Upper lobe of left lung (tissue), 6 donors: Measurements from ENCODE around the gene DPP3. TPM values are rescaled to one million over a fixed set of nuclear protein-coding genes. Genes with fewer than 3 reads are reported as not detected.

ENCODE experiments used
- ATAC-seq, 2 donors: fragments of 200-7000 bp; cut with Tn5 transposase; one replicate each; pipeline ENCODE4 v1.9.1; 2022; ENCODE audit warnings: mild to moderate bottlenecking in 2 of 2, moderate library complexity in 2 of 2; ENCODE audit not compliant: low FRiP score in 2 of 2
- DNase-seq, 2 donors: peaks; one replicate each; pipeline ENCODE4 v3.0.0-alpha.2; 2019 to 2020
- H3K27ac ChIP-seq, 4 donors: fragments of 200-600 bp; sonication (generic); one replicate each; pipeline ENCODE4 v1.5.1; 2016 to 2019
- H3K27me3 ChIP-seq, 4 donors: fragments of 200-600 bp; sonication (generic); one replicate each; pipeline ENCODE4 v1.5.1; 2017 to 2019
- H3K36me3 ChIP-seq, 4 donors: fragments of 200-600 bp; sonication (generic); one replicate each; pipeline ENCODE4 v1.5.1; 2016 to 2019
- H3K4me1 ChIP-seq, 4 donors: fragments of 200-600 bp; sonication (generic); one replicate each; pipeline ENCODE4 v1.5.1; 2018 to 2019
- H3K4me3 ChIP-seq, 4 donors: fragments of 200-600 bp; sonication (generic); one replicate each; pipeline ENCODE4 v1.5.1; 2017 to 2019; ENCODE audit warnings: mild to moderate bottlenecking in 2 of 4, moderate library complexity in 1 of 4
- H3K9me3 ChIP-seq, 4 donors: fragments of 200-600 bp; sonication (generic); one replicate each; pipeline ENCODE4 v1.5.1; 2018 to 2019
- EP300 ChIP-seq, 4 donors: sonication (generic); formaldehyde crosslinking; IDR thresholded peaks; one replicate each; pipeline ENCODE4 v1.5.1; 2017; ENCODE audit warnings: antibody characterized with exemption in 4 of 4, control low read depth in 2 of 4
- POLR2A ChIP-seq, 4 donors: fragments of 450-650 bp; IDR thresholded peaks; one replicate each; pipeline ENCODE4 v1.5.1; 2016 to 2017; ENCODE audit warnings: antibody characterized with exemption in 4 of 4, mild to moderate bottlenecking in 2 of 4
- POLR2AphosphoS5 ChIP-seq, 2 donors: sonication (generic); formaldehyde crosslinking; IDR thresholded peaks; one replicate each; pipeline ENCODE4 v1.5.1; 2017; ENCODE audit warnings: antibody characterized with exemption in 2 of 2
- WGBS, 2 donors: methylation state at CpG; one replicate each; pipeline ENCODE4 v1.1.5; 2017 to 2018; 5-methylcytosine and 5-hydroxymethylcytosine counted together
- small RNA-seq, 4 donors: library from RNA; depleted of rRNA; stranded (forward); fragments of <200 nt; gene quantifications; one replicate each; pipeline ENCODE3, GENCODE V24; 2016
- total RNA-seq, 6 donors: library from RNA; depleted of rRNA in 4 of 6; stranded (reverse); fragments of >200 nt in 4 of 6; gene quantifications; one replicate each; pipeline versions ENCODE4 v1.1.0 to v1.2.1, GENCODE V29; 2016 to 2021
- TF ChIP-seq, protein P1 (sequence below), 6 experiments: fragments of 450-650 bp in 4 of 6; fragments of 200-600 bp in 2 of 6; sonication (generic) in 2 of 6; IDR thresholded peaks; one replicate each; pipeline ENCODE4 v1.5.1; 2016 to 2019; ENCODE audit warnings: antibody characterized with exemption in 6 of 6
- donor health status: DM: no; HTN: no; CAD: no; lungs with moderate emphysema.
- donor health status: DM: no; HTN: yes; CAD: no; lungs with severe emphysema.

Gene DPP3
- total RNA-seq, 6 donors from 2014 or later: 19.3 to 79.6 (median 44.9) TPM

DNA sequence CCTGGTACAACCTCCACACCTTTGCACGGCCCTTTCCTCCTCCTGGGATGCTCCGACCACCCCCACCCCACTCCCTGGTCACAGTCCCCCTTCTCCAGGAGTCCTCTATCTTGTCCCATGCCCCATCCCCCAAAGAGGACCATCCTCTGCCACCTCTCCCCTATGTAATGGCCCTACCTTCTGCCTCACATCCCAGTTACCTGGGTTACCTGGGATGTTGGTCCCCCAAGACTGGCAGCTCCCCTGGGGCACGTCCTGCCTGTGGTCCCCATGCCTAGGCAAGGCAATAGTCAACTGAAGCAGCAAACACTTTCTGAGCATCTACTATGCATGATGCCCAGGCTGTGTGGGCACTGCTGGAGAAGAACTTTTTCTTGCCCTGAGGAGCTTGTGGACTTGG is 75.2 kb downstream of the DPP3 start:
- Histone ChIP-seq H3K9me3 (no peaks in the 10 kb centered on the region), H3K4me3 (no peak overlapping the region), H3K36me3 (no peaks in the 10 kb centered on the region), H3K27ac (no peak overlapping the region), H3K4me1 (peaks cover 8 to 11% (median 9%) of the 10 kb centered on the region in 4 donors), H3K27me3 (no peaks in the 10 kb centered on the region)
- no peak for ATAC-seq
- TF ChIP-seq POLR2A (IDR thresholded peaks at IDR 0.05) (no peak), EP300 (IDR thresholded peaks at IDR 0.05) (no peak), POLR2AphosphoS5 (IDR thresholded peaks at IDR 0.05) (no peak)
- TF ChIP-seq, protein P1, sequence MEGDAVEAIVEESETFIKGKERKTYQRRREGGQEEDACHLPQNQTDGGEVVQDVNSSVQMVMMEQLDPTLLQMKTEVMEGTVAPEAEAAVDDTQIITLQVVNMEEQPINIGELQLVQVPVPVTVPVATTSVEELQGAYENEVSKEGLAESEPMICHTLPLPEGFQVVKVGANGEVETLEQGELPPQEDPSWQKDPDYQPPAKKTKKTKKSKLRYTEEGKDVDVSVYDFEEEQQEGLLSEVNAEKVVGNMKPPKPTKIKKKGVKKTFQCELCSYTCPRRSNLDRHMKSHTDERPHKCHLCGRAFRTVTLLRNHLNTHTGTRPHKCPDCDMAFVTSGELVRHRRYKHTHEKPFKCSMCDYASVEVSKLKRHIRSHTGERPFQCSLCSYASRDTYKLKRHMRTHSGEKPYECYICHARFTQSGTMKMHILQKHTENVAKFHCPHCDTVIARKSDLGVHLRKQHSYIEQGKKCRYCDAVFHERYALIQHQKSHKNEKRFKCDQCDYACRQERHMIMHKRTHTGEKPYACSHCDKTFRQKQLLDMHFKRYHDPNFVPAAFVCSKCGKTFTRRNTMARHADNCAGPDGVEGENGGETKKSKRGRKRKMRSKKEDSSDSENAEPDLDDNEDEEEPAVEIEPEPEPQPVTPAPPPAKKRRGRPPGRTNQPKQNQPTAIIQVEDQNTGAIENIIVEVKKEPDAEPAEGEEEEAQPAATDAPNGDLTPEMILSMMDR (IDR thresholded peaks at IDR 0.05): no peak
- no peak for DNase-seq
- WGBS, 2 donors: 68 to 71% methylated on average over 3 of the region's 3 CpGs

- Histone ChIP-seq H3K9me3 (no peaks in the 10 kb centered on the region), H3K36me3 (no peaks in the 10 kb centered on the region), H3K27ac (no peak overlapping the region), H3K27me3 (no peaks in the 10 kb centered on the region), H3K4me1 (peaks cover 8 to 11% (median 9%) of the 10 kb centered on the region in 4 donors), H3K4me3 (no peak overlapping the region)
- DNase-seq (no peak), ATAC-seq (no peak)
- 70 to 82% methylated on average over 5 to 7 of the region's 7 CpGs for WGBS, 2 donors
- TF ChIP-seq POLR2A (IDR thresholded peaks at IDR 0.05): no peak
- TF ChIP-seq EP300 (IDR thresholded peaks at IDR 0.05): no peak
- no peak for TF ChIP-seq POLR2AphosphoS5 (IDR thresholded peaks at IDR 0.05)
- TF ChIP-seq, protein P1 (IDR thresholded peaks at IDR 0.05): no peak
Observed at GRCh38 chr11:66556086-66556485, 75.9 kb downstream of the DPP3 start.

DNA sequence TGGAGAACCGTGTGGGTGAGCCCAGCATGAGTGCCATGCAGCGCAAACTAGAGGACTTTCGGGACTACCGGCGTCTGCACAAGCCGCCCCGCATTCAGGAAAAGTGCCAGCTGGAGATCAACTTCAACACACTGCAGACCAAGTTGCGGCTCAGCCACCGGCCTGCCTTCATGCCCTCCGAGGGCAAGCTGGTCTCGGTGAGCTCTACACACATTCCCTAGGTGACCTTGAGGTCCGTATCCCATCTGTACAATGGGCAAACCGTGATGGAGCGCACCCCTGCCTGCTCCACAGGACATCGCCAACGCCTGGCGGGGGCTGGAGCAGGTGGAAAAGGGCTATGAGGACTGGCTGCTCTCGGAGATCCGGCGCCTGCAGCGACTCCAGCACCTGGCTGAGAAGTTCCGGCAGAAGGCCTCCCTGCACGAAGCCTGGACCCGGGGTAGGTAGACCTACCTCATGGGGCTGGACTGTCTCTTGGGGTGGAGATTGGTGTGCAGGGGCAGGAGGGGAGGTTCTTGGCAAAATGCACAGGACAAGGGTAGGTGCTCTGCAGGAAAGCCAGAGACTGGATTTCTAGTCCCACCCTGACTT is 77.6 kb downstream of the DPP3 start:
- H3K4me3 ChIP-seq: no peak overlapping the region
- TF ChIP-seq POLR2A (IDR thresholded peaks at IDR 0.05) (no peak), EP300 (IDR thresholded peaks at IDR 0.05) (no peak), POLR2AphosphoS5 (IDR thresholded peaks at IDR 0.05) (no peak)
- TF ChIP-seq, protein P1 (IDR thresholded peaks at IDR 0.05): no peak
- 95% methylated on average over 24 of the region's 24 CpGs; no CpG with 5 or more reads in 1 of the 2 donors for whole genome bisulfite sequencing, 2 donors
- no peaks in the 10 kb centered on the region for H3K27me3 ChIP-seq
- peak in 1 of 2 donors; percentile 71 for DNase-seq
- H3K9me3 ChIP-seq: no peaks in the 10 kb centered on the region
- no peak overlapping the region for H3K27ac ChIP-seq
- peaks cover 8 to 11% (median 9%) of the 10 kb centered on the region in 4 donors for H3K4me1 ChIP-seq
- no peak for ATAC-seq
- no peaks in the 10 kb centered on the region for H3K36me3 ChIP-seq

Small RNA genes lying within 50 kb of the gene (small RNA-seq; reads per million reads assigned to genes)
- gene RF00416: 0 reads per million in 4 donors

Other genes with a start within 250 kb of the DPP3 start
- gene KLC2, start 222.7 kb upstream of the DPP3 start, total RNA-seq: 10 to 100 TPM; 24.1 to 41.0 (median 34.4) TPM
- 100 to 1,000 TPM in 5 of 6 donors, 10 to 100 TPM in 1; 34.6 to 173 (median 122) TPM for gene RAB1B, start 211.8 kb upstream of the DPP3 start, total RNA-seq
- gene CNIH2, start 202.3 kb upstream of the DPP3 start, total RNA-seq: 1 to 10 TPM in 4 of 6 donors, not detected in 2; 1.4 to 2.0 (median 1.6) TPM
- 100 to 1,000 TPM in 1 of 6 donors, 10 to 100 TPM in 5; 25.1 to 107 (median 68.2) TPM for gene YIF1A, start 191.3 kb upstream of the DPP3 start, total RNA-seq
- gene TMEM151A, start 188.5 kb upstream of the DPP3 start, total RNA-seq: 1 to 10 TPM in 1 of 6 donors, under 1 TPM in 1, not detected in 4; 0.29 to 1.9 TPM
- gene CD248, start 163.4 kb upstream of the DPP3 start, total RNA-seq: 10 to 100 TPM in 2 of 6 donors, 1 to 10 TPM in 3, under 1 TPM in 1; 0.59 to 85.6 (median 6.5) TPM
- gene RIN1, start 144.0 kb upstream of the DPP3 start, total RNA-seq: 10 to 100 TPM in 1 of 6 donors, 1 to 10 TPM in 5; 5.2 to 19.0 (median 8.9) TPM
- gene BRMS1, start 135.3 kb upstream of the DPP3 start, total RNA-seq: 10 to 100 TPM; 34.8 to 63.8 (median 37.1) TPM
- gene B4GAT1, start 132.8 kb upstream of the DPP3 start, total RNA-seq: 10 to 100 TPM; 15.7 to 48.9 (median 27.4) TPM
- gene SLC29A2, start 108.7 kb upstream of the DPP3 start, total RNA-seq: 10 to 100 TPM in 5 of 6 donors, 1 to 10 TPM in 1; 8.3 to 20.5 (median 13.1) TPM
- gene NPAS4, start 59.4 kb upstream of the DPP3 start, total RNA-seq: not detected
- 10 to 100 TPM; 25.3 to 44.8 (median 33.0) TPM for gene MRPL11, start 41.6 kb upstream of the DPP3 start, total RNA-seq
- gene PELI3, start 13.5 kb upstream of the DPP3 start, total RNA-seq: 10 to 100 TPM; 14.9 to 19.6 (median 16.9) TPM
- gene BBS1, start 30.2 kb downstream of the DPP3 start, total RNA-seq: 100 to 1,000 TPM in 1 of 6 donors, 10 to 100 TPM in 5; 26.0 to 145 (median 44.8) TPM
- gene ZDHHC24, start 65.6 kb downstream of the DPP3 start, total RNA-seq: 10 to 100 TPM; 12.4 to 24.8 (median 14.1) TPM
- under 1 TPM in 1 of 6 donors, not detected in 5; 0.24 TPM for gene ACTN3, start 66.5 kb downstream of the DPP3 start, total RNA-seq
- 10 to 100 TPM; 28.5 to 81.7 (median 40.3) TPM for gene CTSF, start 88.2 kb downstream of the DPP3 start, total RNA-seq
- 1 to 10 TPM in 1 of 6 donors, under 1 TPM in 4, not detected in 1; 0.20 to 4.2 (median 0.44) TPM for gene CCDC87, start 112.6 kb downstream of the DPP3 start, total RNA-seq
- 10 to 100 TPM; 24.3 to 82.8 (median 34.0) TPM for gene CCS, start 112.8 kb downstream of the DPP3 start, total RNA-seq
- 100 to 1,000 TPM in 1 of 6 donors, 10 to 100 TPM in 5; 45.7 to 114 (median 73.1) TPM for gene RBM14, start 136.2 kb downstream of the DPP3 start, total RNA-seq
- 100 to 1,000 TPM in 2 of 6 donors, 10 to 100 TPM in 4; 62.4 to 103 (median 90.2) TPM for gene RBM4, start 158.3 kb downstream of the DPP3 start, total RNA-seq
- 10 to 100 TPM in 4 of 6 donors, 1 to 10 TPM in 2; 7.3 to 27.2 (median 13.9) TPM for gene RBM4B, start 197.5 kb downstream of the DPP3 start, total RNA-seq
- gene SPTBN2, start 248.8 kb downstream of the DPP3 start, total RNA-seq: 10 to 100 TPM in 5 of 6 donors, 1 to 10 TPM in 1; 9.3 to 45.1 (median 21.1) TPM